Ascending aorta (tissue), 2 donors: ENCODE results near the gene RIMBP2. TPM values are rescaled to one million over a fixed set of nuclear protein-coding genes. Genes with fewer than 3 reads are reported as not detected.

Experiments
- DNase-seq, 2 donors: peaks; one replicate each; pipeline ENCODE4 v3.0.0-alpha.2; 2019; ENCODE audit warnings: low spot score in 2 of 2
- H3K27ac ChIP-seq, 2 donors: fragments of 200-600 bp; sonication (generic); one replicate each; pipeline ENCODE4 v1.5.1; 2016 to 2017; ENCODE audit warnings: mild to moderate bottlenecking in 1 of 2
- H3K27me3 ChIP-seq: fragments of 200-600 bp; sonication (generic); one replicate; pipeline ENCODE4 v1.5.1; 2017
- H3K36me3 ChIP-seq, 2 donors: fragments of 200-600 bp; sonication (generic); one replicate each; pipeline ENCODE4 v1.5.1; 2016
- H3K4me1 ChIP-seq, 2 donors: fragments of 200-600 bp; sonication (generic); one replicate each; pipeline ENCODE4 v1.5.1; 2016 to 2017; ENCODE audit warnings: mild to moderate bottlenecking in 1 of 2
- H3K4me3 ChIP-seq, 2 donors: fragments of 200-600 bp; sonication (generic); one replicate each; pipeline ENCODE4 v1.5.1; 2016 to 2017; ENCODE audit warnings: mild to moderate bottlenecking in 1 of 2
- H3K9me3 ChIP-seq, 2 donors: fragments of 200-600 bp; sonication (generic); one replicate each; pipeline ENCODE4 v1.5.1; 2016
- intact Hi-C: fragments of 100-400 bp; cut with DNase I; formaldehyde crosslinking; loops from one replicate; pipeline ENCODE4 v1.15.1; 2023
- total RNA-seq: library from RNA; depleted of rRNA; stranded (reverse); fragments of >200 nt; gene quantifications from one replicate; pipeline ENCODE4 v1.1.0, GENCODE V29; 2016
- TF ChIP-seq, protein P1 (sequence below), 3 experiments: fragments of 200-600 bp in 2 of 3; fragments of 450-650 bp in 1 of 3; sonication (generic) in 2 of 3; IDR thresholded peaks; one replicate each; pipeline ENCODE4 v1.5.1; 2016 to 2019; ENCODE audit warnings: antibody characterized with exemption in 3 of 3, mild to moderate bottlenecking in 1 of 3, moderate library complexity in 1 of 3

Gene RIMBP2
- total RNA-seq, 1 donor from 2014 or later = not detected

DNA sequence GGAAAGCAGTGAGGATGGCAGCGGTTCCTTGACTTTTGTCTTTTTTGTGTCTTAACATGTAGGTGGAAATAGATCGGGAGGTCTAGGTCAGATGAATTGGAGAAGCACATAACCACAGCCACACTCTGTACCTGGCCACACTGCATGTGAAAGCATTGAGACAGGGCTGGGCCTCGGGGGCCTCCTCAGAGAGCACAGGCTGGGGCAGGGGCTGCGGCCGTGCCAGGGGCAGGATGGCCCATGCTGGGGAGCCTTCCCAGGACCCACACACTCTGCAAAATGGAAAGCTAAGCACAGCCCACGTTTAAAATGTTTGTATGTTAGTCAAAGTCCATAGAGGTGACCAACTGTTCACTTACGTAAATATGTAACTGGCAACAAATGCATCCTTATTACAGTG, 301.7 kb downstream of the RIMBP2 start:
- Histone ChIP-seq H3K27ac (no peak overlapping the region), H3K27me3 (no peaks in the 10 kb centered on the region), H3K36me3 (no peaks in the 10 kb centered on the region), H3K4me3 (no peak overlapping the region), H3K4me1 (no peaks in the 10 kb centered on the region), H3K9me3 (no peaks in the 10 kb centered on the region)
- intact Hi-C loops = no loop called here
- TF ChIP-seq, protein P1, sequence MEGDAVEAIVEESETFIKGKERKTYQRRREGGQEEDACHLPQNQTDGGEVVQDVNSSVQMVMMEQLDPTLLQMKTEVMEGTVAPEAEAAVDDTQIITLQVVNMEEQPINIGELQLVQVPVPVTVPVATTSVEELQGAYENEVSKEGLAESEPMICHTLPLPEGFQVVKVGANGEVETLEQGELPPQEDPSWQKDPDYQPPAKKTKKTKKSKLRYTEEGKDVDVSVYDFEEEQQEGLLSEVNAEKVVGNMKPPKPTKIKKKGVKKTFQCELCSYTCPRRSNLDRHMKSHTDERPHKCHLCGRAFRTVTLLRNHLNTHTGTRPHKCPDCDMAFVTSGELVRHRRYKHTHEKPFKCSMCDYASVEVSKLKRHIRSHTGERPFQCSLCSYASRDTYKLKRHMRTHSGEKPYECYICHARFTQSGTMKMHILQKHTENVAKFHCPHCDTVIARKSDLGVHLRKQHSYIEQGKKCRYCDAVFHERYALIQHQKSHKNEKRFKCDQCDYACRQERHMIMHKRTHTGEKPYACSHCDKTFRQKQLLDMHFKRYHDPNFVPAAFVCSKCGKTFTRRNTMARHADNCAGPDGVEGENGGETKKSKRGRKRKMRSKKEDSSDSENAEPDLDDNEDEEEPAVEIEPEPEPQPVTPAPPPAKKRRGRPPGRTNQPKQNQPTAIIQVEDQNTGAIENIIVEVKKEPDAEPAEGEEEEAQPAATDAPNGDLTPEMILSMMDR (IDR thresholded peaks at IDR 0.05) = no peak
- DNase-seq = no peak

DNA sequence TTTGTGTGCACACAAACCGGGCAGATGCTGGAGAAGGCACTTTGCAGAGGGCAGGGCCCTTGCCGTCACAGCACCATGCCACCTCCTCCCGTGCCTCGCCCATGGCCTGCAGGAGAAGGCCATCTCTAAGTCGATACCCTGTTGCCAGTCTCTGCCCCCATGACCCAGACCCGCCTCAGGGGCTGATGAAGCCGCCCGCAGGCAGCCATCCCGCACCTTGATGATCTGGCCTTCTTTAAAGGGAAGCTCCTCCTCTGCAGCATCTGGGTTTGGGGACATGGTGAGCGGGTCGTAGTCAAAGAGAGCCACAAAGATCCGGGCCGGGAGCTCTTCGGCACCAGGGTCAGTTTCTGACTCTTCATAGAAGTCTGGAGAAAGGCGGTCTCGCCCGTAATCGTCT, 302.2 kb downstream of the RIMBP2 start:
- intact Hi-C loops = no loop called here
- Histone ChIP-seq H3K27me3 (no peaks in the 10 kb centered on the region), H3K4me1 (no peaks in the 10 kb centered on the region), H3K4me3 (no peak overlapping the region), H3K27ac (no peak overlapping the region), H3K9me3 (no peaks in the 10 kb centered on the region), H3K36me3 (no peaks in the 10 kb centered on the region)
- DNase-seq = peak in 1 of 2 donors; percentile 40
- TF ChIP-seq, protein P1 (IDR thresholded peaks at IDR 0.05) = no peak

DNA sequence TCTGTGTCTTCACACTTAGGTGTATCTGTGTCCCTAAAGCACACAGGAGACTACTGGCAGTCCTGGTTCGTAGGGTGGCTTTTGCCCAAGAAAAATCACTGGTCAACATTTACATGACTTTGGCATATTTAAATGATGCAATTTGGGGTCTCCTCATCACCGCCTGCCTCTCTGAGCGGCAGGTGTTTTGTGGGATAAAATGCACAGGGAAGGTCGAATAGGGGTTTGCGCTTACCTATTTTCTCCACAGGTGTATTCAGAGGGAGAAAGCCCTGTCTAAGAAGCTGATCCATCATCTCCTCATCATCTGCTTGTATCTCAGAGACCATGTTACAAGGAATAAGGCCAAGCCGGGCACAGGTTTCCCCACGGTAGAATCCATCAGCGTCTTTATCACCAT, 303.7 kb downstream of the RIMBP2 start:
- intact Hi-C loops = no loop called here
- no peak for DNase-seq
- TF ChIP-seq, protein P1 (IDR thresholded peaks at IDR 0.05) = no peak
- Histone ChIP-seq H3K27ac (no peak overlapping the region), H3K36me3 (no peaks in the 10 kb centered on the region), H3K9me3 (no peaks in the 10 kb centered on the region), H3K4me1 (no peaks in the 10 kb centered on the region), H3K27me3 (no peaks in the 10 kb centered on the region), H3K4me3 (no peak overlapping the region)

DNA sequence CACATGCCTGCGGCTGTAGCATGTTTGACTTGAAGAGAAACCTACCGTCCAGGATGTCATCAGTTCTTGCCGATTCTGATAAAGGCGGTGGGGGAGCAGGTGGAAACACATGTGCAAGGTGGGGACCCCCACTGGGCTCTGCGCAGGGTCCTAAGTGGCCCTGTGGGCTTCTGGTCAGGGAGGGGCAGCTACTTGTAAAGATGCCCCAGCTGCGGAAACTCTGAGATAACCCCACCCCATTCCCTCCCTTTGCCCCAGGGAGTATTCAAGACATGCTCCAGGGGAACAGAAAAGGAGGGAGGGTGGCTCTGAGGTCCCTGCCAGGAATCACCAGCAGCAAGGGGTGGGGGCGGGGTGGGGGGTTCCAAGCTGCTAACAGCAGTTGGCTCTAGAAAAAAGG, 310.8 kb downstream of the RIMBP2 start:
- Histone ChIP-seq H3K27ac (no peak overlapping the region), H3K4me1 (no peaks in the 10 kb centered on the region), H3K36me3 (no peaks in the 10 kb centered on the region), H3K27me3 (no peaks in the 10 kb centered on the region), H3K4me3 (no peak overlapping the region), H3K9me3 (no peaks in the 10 kb centered on the region)
- TF ChIP-seq, protein P1 (IDR thresholded peaks at IDR 0.05) = no peak
- DNase-seq = peak in 1 of 2 donors; percentile 39
- intact Hi-C loops = no loop called here

DNA sequence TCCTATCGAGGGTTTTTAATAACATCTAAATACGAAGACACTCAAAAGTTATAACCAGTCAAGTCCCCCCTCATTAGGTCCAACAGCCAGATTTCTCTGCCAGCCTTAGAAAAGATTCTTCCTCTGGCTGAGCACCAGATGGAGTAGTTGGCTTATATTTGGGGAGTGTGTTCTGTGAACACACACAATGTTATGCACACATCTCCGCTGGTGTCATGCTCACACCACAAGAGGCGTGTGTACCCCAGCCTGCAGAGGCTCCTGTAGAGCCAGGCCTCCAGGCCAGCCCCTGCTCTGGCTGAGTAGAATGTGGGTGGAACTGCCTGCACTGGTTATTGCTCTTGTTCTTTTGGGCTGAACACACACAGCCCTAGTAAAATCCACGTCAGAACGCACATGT, 314.4 kb downstream of the RIMBP2 start:
- Histone ChIP-seq H3K27me3 (no peaks in the 10 kb centered on the region), H3K4me3 (no peak overlapping the region), H3K4me1 (no peaks in the 10 kb centered on the region), H3K36me3 (no peaks in the 10 kb centered on the region), H3K9me3 (no peaks in the 10 kb centered on the region), H3K27ac (no peak overlapping the region)
- intact Hi-C loops = no loop called here
- TF ChIP-seq, protein P1 (IDR thresholded peaks at IDR 0.05) = no peak
- peak in 1 of 2 donors; percentile 43 for DNase-seq
